T47D (cell line): ENCODE results near the gene KIAA0040.
"Not testable (repeated sequence)": the region's sequence is repeated elsewhere in the genome, so short reads cannot be mapped to it uniquely, and the experiment has no call there.

Experiments
- DNase-seq, 2 experiments: peaks; one replicate each; pipeline versions ENCODE4 v3.0.0 to v3.0.0-alpha.2; 2011 to 2012; ENCODE audit warnings: low read depth in 1 of 2, low spot score in 1 of 2
- JUND ChIP-seq: IDR thresholded peaks from 2 replicates; pipeline ENCODE4 v1.6.1; 2012; ENCODE audit warnings: low read depth
- in situ Hi-C: cut with HindIII; loops from 2 replicates; pipeline ENCODE4 v1.10.0; 2016; ENCODE audit warnings: low sequenced_read_pairs, low pct_unique_long_range_greater_than_20kb

Gene KIAA0040

DNA sequence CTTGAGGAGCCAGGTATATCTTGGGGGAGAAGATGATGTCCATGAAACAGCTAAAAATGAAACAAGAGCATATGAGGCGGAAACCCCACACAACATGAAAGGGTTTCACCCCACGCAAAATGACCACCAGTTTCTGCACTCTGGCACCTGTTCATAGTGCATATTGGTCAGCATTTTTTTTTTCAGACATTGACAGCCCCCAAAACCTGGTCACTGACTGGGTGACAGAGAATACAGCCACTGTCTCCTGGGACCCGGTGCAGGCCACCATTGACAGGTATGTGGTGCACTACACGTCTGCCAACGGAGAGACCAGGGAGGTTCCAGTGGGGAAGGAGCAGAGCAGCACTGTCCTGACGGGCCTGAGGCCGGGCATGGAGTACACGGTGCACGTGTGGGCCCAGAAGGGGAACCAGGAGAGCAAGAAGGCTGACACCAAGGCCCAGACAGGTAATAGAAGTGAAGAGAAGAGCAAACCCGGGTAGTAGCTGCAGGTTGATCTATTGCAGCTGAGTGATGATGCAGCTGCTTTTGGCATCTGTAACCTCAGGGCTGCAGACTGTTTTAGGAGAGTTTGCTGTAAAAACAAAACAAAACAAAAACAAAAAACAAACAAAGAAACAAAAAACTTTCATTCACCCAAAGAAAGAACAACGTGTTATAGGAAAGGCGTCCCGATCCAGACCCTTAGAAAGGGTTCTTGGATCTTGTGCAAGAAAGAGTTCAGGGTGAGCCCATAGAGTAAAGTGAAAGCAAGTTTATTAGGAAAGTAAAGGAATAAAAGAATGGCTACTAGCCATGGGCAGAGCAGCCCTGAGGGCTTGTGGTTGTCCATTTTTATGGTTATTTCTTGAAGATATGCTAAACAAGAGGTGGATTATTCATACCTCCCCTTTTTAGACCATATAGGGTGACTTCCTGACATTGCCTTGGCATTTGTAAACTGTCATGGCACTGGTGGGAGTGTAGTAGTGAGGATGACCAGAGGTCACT lies 73.9 kb downstream of the KIAA0040 start:
- TF ChIP-seq JUND, result no peak
- in situ Hi-C loops, result no loop called here
- DNase-seq, result no peak

DNA sequence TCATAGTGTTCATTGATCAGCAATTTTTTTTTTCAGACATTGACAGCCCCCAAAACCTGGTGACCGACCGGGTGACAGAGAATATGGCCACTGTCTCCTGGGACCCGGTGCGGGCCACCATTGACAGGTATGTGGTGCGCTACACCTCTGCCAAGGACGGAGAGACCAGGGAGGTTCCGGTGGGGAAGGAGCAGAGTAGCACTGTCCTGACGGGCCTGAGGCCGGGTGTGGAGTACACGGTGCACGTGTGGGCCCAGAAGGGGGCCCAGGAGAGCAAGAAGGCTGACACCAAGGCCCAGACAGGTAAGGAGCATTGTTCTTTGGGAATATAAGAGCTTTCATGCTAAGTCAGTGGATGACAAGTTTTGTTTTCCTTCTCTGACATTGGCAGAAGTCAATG lies 75.7 kb downstream of the KIAA0040 start:
- no peak for TF ChIP-seq JUND
- no peak for DNase-seq
- in situ Hi-C loops, result no loop called here

DNA sequence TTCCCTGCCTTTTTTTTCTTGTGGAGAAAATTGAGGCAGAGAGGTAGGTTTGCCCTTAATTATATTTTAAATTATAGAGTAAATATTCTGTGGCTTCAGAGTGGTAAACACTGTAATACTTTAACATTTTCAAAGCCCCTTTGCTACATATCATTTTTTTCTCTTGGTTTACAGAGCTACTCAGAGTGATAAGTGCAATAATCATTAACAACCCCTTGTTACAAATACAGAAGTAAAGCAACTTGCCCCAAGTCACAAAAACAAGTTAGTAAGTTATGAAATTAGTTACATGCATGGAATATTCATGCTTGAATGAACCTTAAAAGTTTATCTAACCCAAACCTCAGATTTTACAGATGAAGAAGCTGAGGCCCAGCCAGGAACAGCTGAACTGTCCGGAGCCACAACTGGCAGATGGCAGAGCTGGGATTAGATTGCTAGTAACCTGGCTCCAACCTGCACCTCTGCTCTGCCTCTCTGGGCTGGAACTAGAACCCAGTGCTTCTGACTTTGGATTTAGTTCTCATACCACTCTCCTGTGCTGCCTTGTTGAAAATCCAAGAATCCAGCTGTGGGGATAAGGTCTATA lies 76.3 kb downstream of the KIAA0040 start:
- in situ Hi-C loops, result no loop called here
- no peak for TF ChIP-seq JUND
- DNase-seq, result no peak

DNA sequence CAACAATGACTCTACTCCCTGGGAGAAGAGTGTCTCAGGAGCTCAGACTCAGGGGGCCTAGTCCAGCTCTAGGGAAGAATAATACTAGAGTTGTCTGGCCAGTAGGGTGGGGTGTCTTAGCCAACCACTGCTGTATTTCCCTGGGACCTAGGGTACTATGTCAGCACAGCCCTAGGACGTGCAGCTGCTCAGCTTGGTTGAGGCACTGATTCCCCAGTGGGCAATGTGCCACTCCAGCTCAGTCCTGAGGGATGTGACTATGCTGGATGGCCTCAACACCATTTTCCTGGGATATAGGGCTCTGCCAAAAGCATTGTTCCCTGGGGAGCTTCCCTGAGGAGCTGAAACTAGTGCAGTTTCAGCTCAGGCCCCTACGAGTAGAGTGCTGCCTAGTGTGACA lies 77.6 kb downstream of the KIAA0040 start:
- no peak for TF ChIP-seq JUND
- DNase-seq, result no peak
- in situ Hi-C loops, result no loop called here

DNA sequence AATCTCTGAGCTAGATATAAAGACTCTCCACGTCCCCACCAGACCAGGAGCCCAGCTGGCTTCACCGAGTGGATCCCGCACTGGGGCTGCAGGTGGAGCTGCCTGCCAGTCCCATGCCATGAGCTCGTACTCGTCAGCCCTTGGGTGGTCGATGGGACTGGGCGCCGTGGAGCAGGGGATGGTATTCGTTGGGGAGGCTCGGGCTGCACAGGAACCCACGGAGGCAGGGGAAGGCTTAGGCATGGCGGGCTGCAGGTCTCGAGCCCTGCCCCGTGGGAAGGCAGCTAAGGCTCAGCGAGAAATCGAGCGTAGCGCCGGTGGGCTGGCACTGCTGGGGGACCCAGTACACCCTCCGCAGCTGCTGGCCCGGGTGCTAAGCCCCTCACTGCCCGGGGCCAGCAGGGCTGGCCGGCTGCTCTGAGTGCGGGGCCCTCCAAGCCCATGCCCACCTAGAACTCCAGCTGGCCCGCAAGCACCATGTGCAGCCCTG lies 84.2 kb downstream of the KIAA0040 start:
- in situ Hi-C loops, DNase-seq: not testable (repeated sequence)
